Measurements from ENCODE around the gene SSMEM1.
"Not testable (repeated sequence)": the region's sequence is repeated elsewhere in the genome, so short reads cannot be mapped to it uniquely, and the experiment has no call there.

DNA sequence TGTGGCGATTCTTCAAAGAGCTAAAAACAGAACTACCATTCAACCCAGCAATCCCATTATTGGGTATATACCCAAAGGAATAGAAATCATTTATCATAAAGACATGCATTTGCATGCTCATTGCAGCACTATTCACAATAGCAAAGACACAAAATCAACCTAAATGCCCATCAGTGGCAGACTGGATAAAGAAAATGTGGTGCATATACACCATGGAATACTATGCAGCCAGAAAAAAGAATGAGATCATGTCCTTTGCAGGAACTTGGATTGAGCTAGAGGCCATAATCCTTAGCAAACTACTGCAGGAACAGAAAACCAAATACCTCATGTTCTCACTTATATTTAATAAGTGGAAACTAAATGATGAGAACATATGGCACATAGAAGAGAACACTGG lies 38.8 kb downstream of the SSMEM1 start:
- TF ChIP-seq POLR2A, POLR2AphosphoS5 (IDR thresholded peaks at IDR 0.05): not testable (repeated sequence)

All from spleen (tissue), 3 donors.